Smooth muscle cell (in vitro differentiated cells): Measurements from ENCODE around the gene FLAD1. TPM values are rescaled to one million over a fixed set of nuclear protein-coding genes. Genes with fewer than 3 reads are reported as not detected.

ENCODE experiments used
- DNase-seq: peaks from one replicate; lab custom pipeline; 2025; ENCODE audit not compliant: unreplicated experiment; lab: John Stamatoyannopoulos, UW
- H2AFZ ChIP-seq: fragments of 200-600 bp; sonication (generic); 2 replicates; pipeline ENCODE4 v1.6.0; 2016; ENCODE audit warnings: antibody characterized with exemption, low read depth, mild to moderate bottlenecking
- H3F3A ChIP-seq: fragments of 200-600 bp; sonication (generic); 2 replicates; pipeline ENCODE4 v1.6.0; 2017; ENCODE audit warnings: antibody characterized with exemption, low read depth
- H3K27ac ChIP-seq: fragments of 200-600 bp; sonication (generic); 2 replicates; pipeline ENCODE4 v1.5.1; 2016; ENCODE audit warnings: low read depth, mild to moderate bottlenecking
- H3K27me3 ChIP-seq: fragments of 200-600 bp; sonication (generic); 2 replicates; pipeline ENCODE4 v1.6.1; 2016; ENCODE audit warnings: low read depth, mild to moderate bottlenecking
- H3K36me3 ChIP-seq: fragments of 200-600 bp; sonication (generic); 2 replicates; pipeline ENCODE4 v1.5.1; 2016; ENCODE audit warnings: low read depth
- H3K4me1 ChIP-seq: fragments of 200-600 bp; sonication (generic); 2 replicates; pipeline ENCODE4 v1.5.1; 2016; ENCODE audit warnings: low read depth
- H3K4me2 ChIP-seq: fragments of 200-600 bp; sonication (generic); 2 replicates; pipeline ENCODE4 v1.6.0; 2016; ENCODE audit warnings: mild to moderate bottlenecking
- H3K4me3 ChIP-seq: fragments of 200-600 bp; sonication (generic); 2 replicates; pipeline ENCODE4 v1.5.1; 2016; ENCODE audit warnings: mild to moderate bottlenecking
- H3K79me2 ChIP-seq: fragments of 200-600 bp; sonication (generic); 2 replicates; pipeline ENCODE4 v1.6.0; 2016; ENCODE audit warnings: low read depth, mild to moderate bottlenecking
- H3K9ac ChIP-seq: fragments of 200-600 bp; sonication (generic); 2 replicates; pipeline ENCODE4 v1.6.0; 2016; ENCODE audit warnings: low read depth
- H3K9me3 ChIP-seq: fragments of 200-600 bp; sonication (generic); replicated peaks from 2 replicates; pipeline ENCODE4 v1.5.1; 2016; ENCODE audit warnings: low read depth
- H4K20me1 ChIP-seq: fragments of 200-600 bp; sonication (generic); 2 replicates; pipeline ENCODE4 v1.6.0; 2016; ENCODE audit warnings: low read depth
- WGBS: methylation state at CpG from one replicate; pipeline ENCODE4 v1.1.7; 2016; ENCODE audit warnings: low lambda C conversion rate; 5-methylcytosine and 5-hydroxymethylcytosine counted together
- polyA plus RNA-seq: library from polyadenylated mRNA; unstranded; fragments of >200 nt; fragmentation: Nextera tagmentation; extraction: Ambion mirVana; gene quantifications from 2 replicates; pipeline ENCODE4 v1.2.1, GENCODE V29; 2016
- total RNA-seq: library from RNA; depleted of rRNA; stranded (reverse); fragments of >200 nt; gene quantifications from 2 replicates; pipeline ENCODE4 v1.2.3, GENCODE V29; 2014
- TF ChIP-seq, protein P1 (sequence below): fragments of 200-600 bp; sonication (generic); IDR thresholded peaks from 2 replicates; pipeline ENCODE4 v1.5.1; 2017; ENCODE audit warnings: borderline replicate concordance, mild to moderate bottlenecking, antibody characterized with exemption; ENCODE audit not compliant: insufficient read depth, poor library complexity, severe bottlenecking

FLAD1 gene
- total and polyA plus RNA-seq, 2 experiments from 2014 or later: 31.1 to 51.4 TPM

DNA sequence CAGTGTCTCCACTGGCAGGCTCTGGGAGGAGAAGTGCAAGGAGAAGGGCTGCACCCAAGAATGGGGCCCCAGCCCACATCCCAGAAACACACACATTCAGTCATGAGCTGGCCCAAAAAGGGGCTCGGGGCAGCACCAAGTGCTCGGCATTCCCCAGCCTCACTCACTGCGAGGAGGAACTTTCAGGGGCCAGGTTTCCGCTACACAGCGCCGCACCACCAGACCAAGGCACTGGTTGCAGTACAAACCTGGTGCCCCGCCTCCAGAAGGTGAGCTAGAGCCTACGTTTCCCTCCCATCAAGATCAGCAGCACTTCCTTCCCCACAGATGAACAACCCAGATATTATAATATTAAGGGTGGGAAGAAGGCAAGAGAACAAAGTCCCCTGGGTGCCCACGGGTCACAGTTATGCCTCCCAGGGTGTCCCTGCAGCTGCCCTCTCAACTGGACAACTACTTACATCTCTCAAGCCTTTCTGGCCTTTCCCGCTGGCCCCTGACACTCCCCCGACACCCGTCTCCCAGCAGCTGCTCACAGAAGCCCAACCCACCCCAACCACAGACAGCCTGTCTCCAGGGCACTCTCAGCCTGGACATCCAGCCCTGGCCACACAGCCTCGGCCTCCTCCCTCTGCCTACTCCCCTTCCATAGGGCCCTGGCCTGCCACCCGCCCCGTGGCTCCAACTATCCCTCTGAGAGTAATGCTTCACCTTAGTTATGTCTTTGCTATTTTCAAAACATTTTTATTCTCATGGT lies 31.1 kb upstream of the FLAD1 start:
- Histone ChIP-seq H3K9me3 (no peaks in the 10 kb centered on the region), H2AFZ (no peak overlapping the region), H3K27ac (no peak overlapping the region), H4K20me1 (peaks cover 27% of the 10 kb centered on the region), H3F3A (no peaks in the 10 kb centered on the region), H3K36me3 (no peaks in the 10 kb centered on the region), H3K4me1 (peaks cover 12% of the 10 kb centered on the region), H3K27me3 (no peaks in the 10 kb centered on the region), H3K9ac (no peak overlapping the region), H3K79me2 (peaks cover 17% of the 10 kb centered on the region), H3K4me3 (no peak overlapping the region), H3K4me2 (no peak overlapping the region)
- TF ChIP-seq, protein P1, sequence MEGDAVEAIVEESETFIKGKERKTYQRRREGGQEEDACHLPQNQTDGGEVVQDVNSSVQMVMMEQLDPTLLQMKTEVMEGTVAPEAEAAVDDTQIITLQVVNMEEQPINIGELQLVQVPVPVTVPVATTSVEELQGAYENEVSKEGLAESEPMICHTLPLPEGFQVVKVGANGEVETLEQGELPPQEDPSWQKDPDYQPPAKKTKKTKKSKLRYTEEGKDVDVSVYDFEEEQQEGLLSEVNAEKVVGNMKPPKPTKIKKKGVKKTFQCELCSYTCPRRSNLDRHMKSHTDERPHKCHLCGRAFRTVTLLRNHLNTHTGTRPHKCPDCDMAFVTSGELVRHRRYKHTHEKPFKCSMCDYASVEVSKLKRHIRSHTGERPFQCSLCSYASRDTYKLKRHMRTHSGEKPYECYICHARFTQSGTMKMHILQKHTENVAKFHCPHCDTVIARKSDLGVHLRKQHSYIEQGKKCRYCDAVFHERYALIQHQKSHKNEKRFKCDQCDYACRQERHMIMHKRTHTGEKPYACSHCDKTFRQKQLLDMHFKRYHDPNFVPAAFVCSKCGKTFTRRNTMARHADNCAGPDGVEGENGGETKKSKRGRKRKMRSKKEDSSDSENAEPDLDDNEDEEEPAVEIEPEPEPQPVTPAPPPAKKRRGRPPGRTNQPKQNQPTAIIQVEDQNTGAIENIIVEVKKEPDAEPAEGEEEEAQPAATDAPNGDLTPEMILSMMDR: no peak
- WGBS: 82% methylated on average over 14 of the region's 15 CpGs
- no peak for DNase-seq

DNA sequence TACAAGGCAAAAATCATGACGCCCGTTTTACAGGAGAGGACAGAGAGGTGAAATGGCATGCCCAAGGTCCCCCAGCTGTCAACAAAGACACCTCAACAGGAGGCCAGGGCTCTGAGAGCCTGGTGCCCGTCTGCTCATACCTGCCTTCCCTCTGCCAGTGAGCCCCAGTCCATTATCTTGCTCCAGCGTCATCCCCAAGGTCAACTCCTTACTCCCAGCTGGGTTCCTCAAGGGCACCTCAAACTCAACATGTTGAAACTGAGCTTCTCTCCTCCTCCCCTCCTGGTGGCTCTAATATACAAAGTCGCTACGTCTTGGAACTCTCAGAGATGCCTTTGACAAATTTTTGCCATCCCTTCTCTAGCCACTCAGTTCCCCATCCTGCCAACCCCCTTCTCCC lies 30.5 kb upstream of the FLAD1 start:
- no peak for DNase-seq
- WGBS: 92% methylated on average over 6 of the region's 6 CpGs
- TF ChIP-seq, protein P1: no peak
- Histone ChIP-seq H3K9me3 (no peaks in the 10 kb centered on the region), H3K4me3 (no peak overlapping the region), H3K27ac (no peak overlapping the region), H3K4me1 (peaks cover 18% of the 10 kb centered on the region), H3F3A (no peaks in the 10 kb centered on the region), H4K20me1 (peaks cover 27% of the 10 kb centered on the region), H3K36me3 (no peaks in the 10 kb centered on the region), H3K4me2 (no peak overlapping the region), H2AFZ (no peak overlapping the region), H3K79me2 (peaks cover 17% of the 10 kb centered on the region), H3K9ac (no peak overlapping the region), H3K27me3 (no peaks in the 10 kb centered on the region)

DNA sequence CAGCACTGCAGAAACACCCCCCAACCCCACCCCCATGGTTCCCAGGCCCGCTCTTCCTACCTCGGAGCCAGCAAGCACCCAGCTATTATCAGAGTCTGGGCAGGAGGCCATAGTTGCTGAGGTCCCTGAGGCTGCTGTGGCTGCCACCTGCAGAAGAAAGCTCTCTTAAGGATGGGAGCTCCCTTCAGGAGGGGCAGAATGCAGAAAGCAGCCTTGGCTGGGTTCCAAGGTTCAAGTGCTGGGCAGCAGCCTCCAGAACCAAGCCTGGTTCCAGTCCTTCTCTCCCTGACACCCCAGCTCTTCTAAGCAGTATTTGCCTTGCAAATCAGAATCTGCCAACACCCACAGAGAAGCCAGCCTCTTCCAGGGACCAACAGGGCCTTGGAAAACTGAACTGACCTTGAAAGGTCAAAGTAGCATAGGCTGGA lies 29.5 kb upstream of the FLAD1 start:
- H3K4me3 ChIP-seq: no peak overlapping the region
- H3F3A ChIP-seq: no peaks in the 10 kb centered on the region
- H3K79me2 ChIP-seq: peaks cover 17% of the 10 kb centered on the region
- no peak overlapping the region for H3K9ac ChIP-seq
- H3K4me1 ChIP-seq: peaks cover 18% of the 10 kb centered on the region
- no peak overlapping the region for H2AFZ ChIP-seq
- H3K27me3 ChIP-seq: no peaks in the 10 kb centered on the region
- TF ChIP-seq, protein P1: no peak
- no peak for DNase-seq
- H3K9me3 ChIP-seq: no peaks in the 10 kb centered on the region
- no peak overlapping the region for H3K27ac ChIP-seq
- 100% methylated on average over 2 of the region's 2 CpGs for WGBS
- peaks cover 27% of the 10 kb centered on the region for H4K20me1 ChIP-seq
- no peak overlapping the region for H3K4me2 ChIP-seq
- H3K36me3 ChIP-seq: no peaks in the 10 kb centered on the region

DNA sequence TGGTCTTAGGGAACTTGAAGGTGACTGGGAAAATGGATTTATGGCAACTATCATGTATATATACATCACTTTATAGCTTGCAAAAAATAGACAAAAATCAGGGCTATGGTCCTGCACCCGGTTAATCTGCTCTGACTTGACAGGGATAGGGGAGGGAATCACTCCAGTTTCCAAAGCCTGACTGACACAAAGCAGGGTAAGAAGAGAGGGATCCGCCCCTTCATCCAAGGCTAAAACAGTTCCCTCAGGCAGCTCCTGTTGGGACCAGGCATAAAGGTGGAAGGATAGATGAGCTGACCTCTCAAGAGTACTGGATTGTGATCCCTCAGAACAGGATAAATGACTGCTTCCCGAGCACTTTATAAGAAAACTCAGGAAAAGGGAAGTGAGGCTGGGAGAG lies 28.6 kb upstream of the FLAD1 start:
- TF ChIP-seq, protein P1: no peak
- no peak for DNase-seq
- peaks cover 27% of the 10 kb centered on the region for H4K20me1 ChIP-seq
- peaks cover 18% of the 10 kb centered on the region for H3K4me1 ChIP-seq
- H3F3A ChIP-seq: no peaks in the 10 kb centered on the region
- no peaks in the 10 kb centered on the region for H3K9me3 ChIP-seq
- H3K79me2 ChIP-seq: peaks cover 17% of the 10 kb centered on the region
- no peaks in the 10 kb centered on the region for H3K27me3 ChIP-seq
- H3K4me2 ChIP-seq: peak overlapping the region; percentile 89
- H3K36me3 ChIP-seq: no peaks in the 10 kb centered on the region
- no peak overlapping the region for H3K4me3 ChIP-seq
- peak overlapping the region; percentile 91 for H3K27ac ChIP-seq
- WGBS: 88% methylated on average over 3 of the region's 3 CpGs
- H2AFZ ChIP-seq: no peak overlapping the region
- peak overlapping the region; percentile 81 for H3K9ac ChIP-seq
